ENCODE results near the gene TSPAN4. TPM values are rescaled to one million over a fixed set of nuclear protein-coding genes. Genes with fewer than 3 reads are reported as not detected.

TSPAN4 gene
- total and polyA plus RNA-seq, 2 donors (not counting 1 experiment from before 2014, with no cell fraction given), result 102 to 191 TPM

DNA sequence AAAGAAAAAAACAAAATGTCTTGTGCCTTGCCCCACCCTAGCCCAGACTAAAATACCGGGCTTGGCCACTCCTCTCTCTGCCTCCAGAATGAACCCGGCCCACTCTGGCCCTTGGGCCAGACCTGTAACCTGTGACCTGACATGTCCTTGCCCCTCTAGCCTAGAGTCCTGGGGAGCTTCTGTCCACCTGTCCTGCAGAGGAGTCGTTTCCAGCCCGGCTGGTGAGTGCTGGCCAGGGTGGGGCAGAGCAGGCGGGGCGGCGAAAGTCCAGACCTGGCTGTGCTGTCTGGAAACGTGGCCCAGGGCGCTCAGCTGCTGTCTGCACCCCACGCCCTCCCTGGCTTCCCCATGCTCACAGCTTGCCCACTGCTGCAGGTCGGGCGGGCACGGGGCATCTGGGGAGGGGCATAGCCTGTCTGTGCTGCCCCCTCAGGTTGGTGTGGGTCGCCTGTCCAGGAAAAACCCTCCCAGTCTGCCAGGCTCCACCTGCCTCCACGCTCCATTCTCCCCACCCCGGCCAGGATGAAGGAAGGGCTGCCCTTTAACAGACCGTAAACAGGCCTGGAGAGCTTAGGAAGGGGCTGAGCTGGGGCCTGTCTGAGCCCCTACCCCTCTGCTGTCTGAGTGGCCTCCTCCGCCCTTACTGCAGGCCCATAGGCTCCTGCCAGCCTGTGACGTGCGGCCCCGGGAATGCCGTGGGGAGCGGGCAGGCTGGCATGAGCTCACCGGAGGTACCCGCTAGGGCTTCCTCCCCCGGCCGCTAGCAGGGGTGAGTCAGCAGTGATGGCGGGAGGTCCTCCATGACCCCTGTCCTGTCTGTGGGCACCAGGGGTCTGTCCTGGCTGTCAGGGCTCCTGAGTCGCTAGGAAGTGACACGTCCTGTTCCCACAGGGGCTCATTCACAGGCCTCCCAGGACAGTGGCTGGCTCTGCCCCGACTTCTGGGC is 8.0 kb upstream of the TSPAN4 start:
- Histone ChIP-seq H3K4me2 (ENCODE audit: extremely low read depth, insufficient read depth, low read length) (peak overlapping the region; percentile 87), H3K36me3 (ENCODE audit: control insufficient read depth, insufficient read depth, low read length) (peaks cover 33% of the 10 kb centered on the region), H3K4me3 (replicated peaks in 1 of 4; ENCODE audit: control extremely low read depth in 1 of 4, insufficient read depth in 1 of 4, low read depth in 3 of 4, low read length in 4 of 4) (peak overlapping the region in 3 of 4 experiments; percentile 37 to 83 (median 80)), H3K27me3 (ENCODE audit: control insufficient read depth, insufficient read depth, low read length) (no peaks in the 10 kb centered on the region), H4K20me1 (ENCODE audit: control insufficient read depth, extremely low read depth, insufficient read depth, low read length) (no peaks in the 10 kb centered on the region), H3K27ac (ENCODE audit: insufficient read depth, low read length) (peak overlapping the region; percentile 88), H3K4me1 (ENCODE audit: control insufficient read depth, extremely low read depth, insufficient read depth, low read length) (peaks cover 33% of the 10 kb centered on the region), H3K9me3 (ENCODE audit: control insufficient read depth, insufficient read depth, low read depth, low read length) (no peaks in the 10 kb centered on the region), H3K79me2 (ENCODE audit: control insufficient read depth, insufficient read depth, low read length) (peaks cover 51% of the 10 kb centered on the region), H2AFZ (ENCODE audit: low read length) (no peak overlapping the region), H3K9ac (ENCODE audit: insufficient read depth, low read length) (peak overlapping the region; percentile 53)
- DNase-seq (ENCODE audit: low read depth in 2 of 2), result peak; percentile 64 to 83
- TF ChIP-seq, protein P1, sequence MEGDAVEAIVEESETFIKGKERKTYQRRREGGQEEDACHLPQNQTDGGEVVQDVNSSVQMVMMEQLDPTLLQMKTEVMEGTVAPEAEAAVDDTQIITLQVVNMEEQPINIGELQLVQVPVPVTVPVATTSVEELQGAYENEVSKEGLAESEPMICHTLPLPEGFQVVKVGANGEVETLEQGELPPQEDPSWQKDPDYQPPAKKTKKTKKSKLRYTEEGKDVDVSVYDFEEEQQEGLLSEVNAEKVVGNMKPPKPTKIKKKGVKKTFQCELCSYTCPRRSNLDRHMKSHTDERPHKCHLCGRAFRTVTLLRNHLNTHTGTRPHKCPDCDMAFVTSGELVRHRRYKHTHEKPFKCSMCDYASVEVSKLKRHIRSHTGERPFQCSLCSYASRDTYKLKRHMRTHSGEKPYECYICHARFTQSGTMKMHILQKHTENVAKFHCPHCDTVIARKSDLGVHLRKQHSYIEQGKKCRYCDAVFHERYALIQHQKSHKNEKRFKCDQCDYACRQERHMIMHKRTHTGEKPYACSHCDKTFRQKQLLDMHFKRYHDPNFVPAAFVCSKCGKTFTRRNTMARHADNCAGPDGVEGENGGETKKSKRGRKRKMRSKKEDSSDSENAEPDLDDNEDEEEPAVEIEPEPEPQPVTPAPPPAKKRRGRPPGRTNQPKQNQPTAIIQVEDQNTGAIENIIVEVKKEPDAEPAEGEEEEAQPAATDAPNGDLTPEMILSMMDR (conservative IDR thresholded peaks at IDR 0.05 in 1 of 2, IDR thresholded peaks at IDR 0.05 in 1 of 2; ENCODE audit: low read depth in 1 of 2, low read length in 2 of 2), result no peak
- no peak for TF ChIP-seq EZH2 (IDR thresholded peaks at IDR 0.05; ENCODE audit: low read length, missing control alignments)

DNA sequence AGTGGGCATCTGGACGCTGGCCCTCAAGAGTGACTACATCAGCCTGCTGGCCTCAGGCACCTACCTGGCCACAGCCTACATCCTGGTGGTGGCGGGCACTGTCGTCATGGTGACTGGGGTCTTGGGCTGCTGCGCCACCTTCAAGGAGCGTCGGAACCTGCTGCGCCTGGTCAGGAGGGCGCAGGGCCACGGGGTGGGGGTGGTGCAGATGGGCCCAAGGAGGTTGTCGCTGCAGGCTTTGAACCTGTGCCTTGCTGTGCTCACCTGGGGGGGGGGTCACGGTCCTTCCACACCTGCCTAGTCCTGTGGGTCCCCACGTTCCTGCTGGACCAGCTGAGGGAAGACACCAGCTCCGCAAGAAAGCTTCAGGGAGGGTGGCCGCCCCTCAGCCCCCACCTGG is 6.4 kb upstream of the TSPAN4 start:
- Histone ChIP-seq H3K4me3 (replicated peaks in 1 of 4; ENCODE audit: control extremely low read depth in 1 of 4, insufficient read depth in 1 of 4, low read depth in 3 of 4, low read length in 4 of 4) (no peak overlapping the region), H3K4me2 (ENCODE audit: extremely low read depth, insufficient read depth, low read length) (no peak overlapping the region), H3K4me1 (ENCODE audit: control insufficient read depth, extremely low read depth, insufficient read depth, low read length) (peaks cover 38% of the 10 kb centered on the region), H3K9me3 (ENCODE audit: control insufficient read depth, insufficient read depth, low read depth, low read length) (no peaks in the 10 kb centered on the region), H3K9ac (ENCODE audit: insufficient read depth, low read length) (no peak overlapping the region), H3K27ac (ENCODE audit: insufficient read depth, low read length) (no peak overlapping the region), H3K27me3 (ENCODE audit: control insufficient read depth, insufficient read depth, low read length) (no peaks in the 10 kb centered on the region), H3K36me3 (ENCODE audit: control insufficient read depth, insufficient read depth, low read length) (peaks cover 45% of the 10 kb centered on the region), H3K79me2 (ENCODE audit: control insufficient read depth, insufficient read depth, low read length) (peaks cover 68% of the 10 kb centered on the region), H4K20me1 (ENCODE audit: control insufficient read depth, extremely low read depth, insufficient read depth, low read length) (peaks cover 3% of the 10 kb centered on the region), H2AFZ (ENCODE audit: low read length) (no peak overlapping the region)
- no peak for DNase-seq (ENCODE audit: low read depth in 2 of 2)
- TF ChIP-seq EZH2 (IDR thresholded peaks at IDR 0.05; ENCODE audit: low read length, missing control alignments), result no peak
- TF ChIP-seq, protein P1 (conservative IDR thresholded peaks at IDR 0.05 in 1 of 2, IDR thresholded peaks at IDR 0.05 in 1 of 2; ENCODE audit: low read depth in 1 of 2, low read length in 2 of 2), result no peak

DNA sequence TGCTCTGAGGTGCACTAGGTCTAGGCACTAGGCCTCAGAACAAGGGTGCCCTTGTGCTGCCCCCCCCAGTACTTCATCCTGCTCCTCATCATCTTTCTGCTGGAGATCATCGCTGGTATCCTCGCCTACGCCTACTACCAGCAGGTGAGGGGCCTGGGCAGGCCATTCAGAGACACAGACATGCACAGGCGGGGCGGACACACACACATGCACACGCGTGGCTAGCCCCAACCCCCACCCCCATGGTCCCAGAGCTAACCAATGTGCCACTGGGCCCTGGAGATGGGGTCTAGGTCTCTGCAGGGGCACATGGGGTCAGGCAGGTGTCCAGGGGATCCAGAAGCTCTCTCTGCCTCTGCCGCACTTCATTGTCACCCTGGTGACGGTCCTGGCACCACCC is 6.0 kb upstream of the TSPAN4 start:
- no peak overlapping the region for H3K4me3 ChIP-seq (replicated peaks in 1 of 4; ENCODE audit: control extremely low read depth in 1 of 4, insufficient read depth in 1 of 4, low read depth in 3 of 4, low read length in 4 of 4)
- H3K9ac ChIP-seq (ENCODE audit: insufficient read depth, low read length), result no peak overlapping the region

More for the DNA sequence above, 6.0 kb upstream of the TSPAN4 start:
- Histone ChIP-seq H3K27ac (ENCODE audit: insufficient read depth, low read length) (no peak overlapping the region), H2AFZ (ENCODE audit: low read length) (no peak overlapping the region), H3K9me3 (ENCODE audit: control insufficient read depth, insufficient read depth, low read depth, low read length) (no peaks in the 10 kb centered on the region), H3K79me2 (ENCODE audit: control insufficient read depth, insufficient read depth, low read length) (peaks cover 72% of the 10 kb centered on the region), H4K20me1 (ENCODE audit: control insufficient read depth, extremely low read depth, insufficient read depth, low read length) (peaks cover 3% of the 10 kb centered on the region), H3K4me2 (ENCODE audit: extremely low read depth, insufficient read depth, low read length) (no peak overlapping the region), H3K27me3 (ENCODE audit: control insufficient read depth, insufficient read depth, low read length) (no peaks in the 10 kb centered on the region), H3K36me3 (ENCODE audit: control insufficient read depth, insufficient read depth, low read length) (peaks cover 45% of the 10 kb centered on the region), H3K4me1 (ENCODE audit: control insufficient read depth, extremely low read depth, insufficient read depth, low read length) (peaks cover 34% of the 10 kb centered on the region)
- no peak for TF ChIP-seq EZH2 (IDR thresholded peaks at IDR 0.05; ENCODE audit: low read length, missing control alignments)
- TF ChIP-seq, protein P1 (conservative IDR thresholded peaks at IDR 0.05 in 1 of 2, IDR thresholded peaks at IDR 0.05 in 1 of 2; ENCODE audit: low read depth in 1 of 2, low read length in 2 of 2), result no peak
- DNase-seq (ENCODE audit: low read depth in 2 of 2), result no peak

Measured in fibroblast of lung (primary cell).